ENCODE measurements around the gene MED13L. TPM values are rescaled to one million over a fixed set of nuclear protein-coding genes. Genes with fewer than 3 reads are reported as not detected.
"Not testable (repeated sequence)": the region's sequence is repeated elsewhere in the genome, so short reads cannot be mapped to it uniquely, and the experiment has no call there.

The MED13L gene
- total RNA-seq, 1 donor from 2014 or later, result 97.7 TPM

DNA sequence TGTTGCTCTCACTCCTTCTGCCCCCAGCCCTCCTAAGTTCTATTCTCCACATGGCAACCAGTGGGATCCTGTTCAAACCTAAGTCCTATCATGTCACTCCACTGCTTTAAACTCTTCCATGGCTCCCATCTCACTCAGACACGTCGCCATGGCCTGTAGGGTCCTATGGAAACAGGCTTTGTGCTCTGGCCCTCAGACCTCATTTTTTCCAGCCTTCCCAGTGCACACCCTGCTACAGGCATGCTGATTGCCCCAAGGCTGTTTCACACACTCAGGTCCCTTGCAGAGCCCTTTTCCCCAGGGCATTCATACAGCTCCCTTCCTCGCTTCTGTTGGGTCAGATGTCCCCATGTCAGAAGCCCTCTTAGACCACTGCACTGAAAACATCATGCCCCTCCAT lies 11.2 kb upstream of the MED13L start:
- no peak for DNase-seq (ENCODE audit: extremely low spot score, unreplicated experiment)
- Mint-ChIP-seq H3K9me3 (no peaks in the 10 kb centered on the region), H3K4me1 (ENCODE audit: unreplicated experiment) (peaks cover 2% of the 10 kb centered on the region), H3K36me3 (no peaks in the 10 kb centered on the region), H3K4me3 (no peak overlapping the region), H3K27me3 (no peaks in the 10 kb centered on the region), H3K27ac (no peak overlapping the region)
- TF ChIP-seq, protein P1, sequence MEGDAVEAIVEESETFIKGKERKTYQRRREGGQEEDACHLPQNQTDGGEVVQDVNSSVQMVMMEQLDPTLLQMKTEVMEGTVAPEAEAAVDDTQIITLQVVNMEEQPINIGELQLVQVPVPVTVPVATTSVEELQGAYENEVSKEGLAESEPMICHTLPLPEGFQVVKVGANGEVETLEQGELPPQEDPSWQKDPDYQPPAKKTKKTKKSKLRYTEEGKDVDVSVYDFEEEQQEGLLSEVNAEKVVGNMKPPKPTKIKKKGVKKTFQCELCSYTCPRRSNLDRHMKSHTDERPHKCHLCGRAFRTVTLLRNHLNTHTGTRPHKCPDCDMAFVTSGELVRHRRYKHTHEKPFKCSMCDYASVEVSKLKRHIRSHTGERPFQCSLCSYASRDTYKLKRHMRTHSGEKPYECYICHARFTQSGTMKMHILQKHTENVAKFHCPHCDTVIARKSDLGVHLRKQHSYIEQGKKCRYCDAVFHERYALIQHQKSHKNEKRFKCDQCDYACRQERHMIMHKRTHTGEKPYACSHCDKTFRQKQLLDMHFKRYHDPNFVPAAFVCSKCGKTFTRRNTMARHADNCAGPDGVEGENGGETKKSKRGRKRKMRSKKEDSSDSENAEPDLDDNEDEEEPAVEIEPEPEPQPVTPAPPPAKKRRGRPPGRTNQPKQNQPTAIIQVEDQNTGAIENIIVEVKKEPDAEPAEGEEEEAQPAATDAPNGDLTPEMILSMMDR (conservative IDR thresholded peaks at IDR 0.05), result no peak

DNA sequence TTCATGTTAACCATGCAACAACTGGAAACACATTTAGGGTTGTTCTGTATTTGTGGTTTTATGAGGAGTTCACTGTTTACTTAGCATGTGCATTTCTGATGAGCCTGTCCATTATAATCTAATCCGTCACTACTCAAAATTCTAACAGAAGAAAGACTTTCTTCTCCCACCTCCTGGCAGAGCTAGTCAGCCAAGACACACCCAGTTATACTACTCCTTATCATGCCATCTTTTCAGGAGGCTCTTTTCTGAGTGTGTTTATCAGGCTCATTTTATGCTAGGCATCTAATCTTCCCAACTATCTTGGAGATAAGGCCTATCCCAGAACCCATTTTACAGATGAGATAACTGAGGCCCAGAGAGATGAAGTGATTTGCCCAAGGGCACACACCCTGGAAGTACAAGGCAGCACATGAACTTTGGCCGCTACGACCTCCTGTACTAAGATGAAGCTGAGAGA lies 10.4 kb upstream of the MED13L start:
- peaks cover 6% of the 10 kb centered on the region for H3K27me3 Mint-ChIP-seq
- no peaks in the 10 kb centered on the region for H3K9me3 Mint-ChIP-seq
- no peak overlapping the region for H3K27ac Mint-ChIP-seq
- no peak overlapping the region for H3K4me3 Mint-ChIP-seq
- TF ChIP-seq, protein P1 (conservative IDR thresholded peaks at IDR 0.05), result no peak
- no peaks in the 10 kb centered on the region for H3K36me3 Mint-ChIP-seq
- no peaks in the 10 kb centered on the region for H3K4me1 Mint-ChIP-seq (ENCODE audit: unreplicated experiment)
- DNase-seq (ENCODE audit: extremely low spot score, unreplicated experiment), result no peak

DNA sequence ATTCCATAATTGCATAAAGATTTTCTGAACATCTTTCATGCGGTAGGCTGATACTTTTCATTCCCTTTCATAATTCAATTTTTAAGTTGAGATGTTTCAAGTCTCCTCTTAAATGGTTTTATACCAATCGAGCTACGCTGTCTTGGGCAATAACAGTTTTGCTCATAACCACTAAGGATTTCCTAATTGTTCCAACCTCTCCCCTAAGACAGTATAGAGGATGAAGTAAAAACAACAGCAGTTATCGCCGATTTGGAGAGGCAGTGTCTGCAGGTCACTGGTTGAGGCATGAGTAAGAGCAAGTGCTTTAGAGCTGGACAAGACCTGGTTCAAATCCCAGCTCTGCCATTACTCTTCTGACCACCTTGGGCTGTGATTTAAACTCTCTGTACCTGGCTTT lies 6.9 kb upstream of the MED13L start:
- H3K4me3 Mint-ChIP-seq, result no peak overlapping the region
- H3K9me3 Mint-ChIP-seq, result no peaks in the 10 kb centered on the region
- H3K27me3 Mint-ChIP-seq, result peaks cover 10% of the 10 kb centered on the region
- no peak overlapping the region for H3K27ac Mint-ChIP-seq
- no peaks in the 10 kb centered on the region for H3K36me3 Mint-ChIP-seq
- H3K4me1 Mint-ChIP-seq (ENCODE audit: unreplicated experiment), result peaks cover 6% of the 10 kb centered on the region
- no peak for DNase-seq (ENCODE audit: extremely low spot score, unreplicated experiment)
- TF ChIP-seq, protein P1 (conservative IDR thresholded peaks at IDR 0.05), result no peak

DNA sequence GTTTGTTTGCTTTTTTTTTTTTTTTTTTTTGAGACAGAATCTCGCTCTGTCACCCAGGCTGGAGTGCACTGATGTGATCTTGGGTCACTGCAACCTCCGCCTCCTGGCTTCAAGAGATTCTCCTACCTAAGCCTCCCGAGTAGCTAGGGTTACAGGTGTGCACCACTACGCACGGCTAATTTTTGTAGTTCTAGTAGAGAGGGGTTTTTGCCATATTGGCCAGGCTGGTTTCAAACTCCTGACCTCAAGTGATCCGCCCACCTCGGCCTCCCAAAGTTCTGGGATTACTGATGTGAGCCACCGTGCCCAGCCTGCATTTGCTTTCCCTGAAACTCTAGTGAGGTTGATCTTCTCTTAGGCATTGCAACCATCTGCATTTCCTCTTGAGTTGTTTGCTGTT lies 6.4 kb upstream of the MED13L start:
- not testable (repeated sequence) for H3K27ac Mint-ChIP-seq; H3K4me3 Mint-ChIP-seq; H3K4me1 Mint-ChIP-seq (ENCODE audit: unreplicated experiment); DNase-seq (ENCODE audit: extremely low spot score, unreplicated experiment); H3K36me3 Mint-ChIP-seq; H3K27me3 Mint-ChIP-seq; H3K9me3 Mint-ChIP-seq

DNA sequence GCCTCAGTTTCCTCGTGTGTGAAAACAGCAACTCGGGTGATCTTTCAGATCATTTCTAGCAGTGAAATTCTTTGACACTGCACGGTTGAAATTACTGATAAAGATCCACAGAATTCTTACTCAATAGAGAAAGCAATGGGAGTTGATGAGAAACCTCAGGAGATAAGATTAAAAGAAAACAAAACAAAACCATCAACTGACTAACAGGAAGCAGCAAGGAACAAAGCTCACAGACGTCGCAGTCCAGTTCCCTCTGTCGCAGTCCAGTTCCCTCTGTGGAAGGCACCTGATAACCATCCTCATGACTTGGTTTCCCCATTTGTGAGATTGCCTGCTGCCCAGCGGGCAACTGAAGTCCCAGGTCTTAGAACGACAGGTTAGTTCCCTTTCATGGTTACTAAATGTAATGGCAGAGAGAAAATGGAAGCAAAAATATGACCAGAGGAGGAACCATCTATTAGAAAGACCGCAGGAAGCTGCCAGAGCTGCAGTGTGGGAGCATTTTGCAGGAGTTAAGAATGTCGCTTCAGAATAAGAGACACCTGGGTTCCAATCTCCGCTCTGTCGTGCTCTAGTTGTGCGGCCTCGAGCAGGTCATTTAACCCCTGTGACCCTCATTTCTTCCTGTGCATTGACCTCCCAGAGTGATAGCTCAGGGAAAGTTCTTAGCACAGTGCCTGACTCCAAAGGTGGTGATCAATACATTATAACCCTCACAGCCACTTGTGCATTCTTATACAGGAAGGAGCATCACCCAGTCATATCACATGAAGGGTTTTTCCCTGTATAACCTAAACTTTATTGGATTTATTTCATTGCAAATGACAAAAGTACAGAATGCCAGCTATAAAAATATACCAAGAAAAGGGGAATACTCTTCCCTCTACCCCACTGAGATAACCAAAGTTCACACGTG lies 5.1 kb upstream of the MED13L start:
- no peak overlapping the region for H3K27ac Mint-ChIP-seq

More for the DNA sequence above, 5.1 kb upstream of the MED13L start:
- no peak for DNase-seq (ENCODE audit: extremely low spot score, unreplicated experiment)
- H3K27me3 Mint-ChIP-seq, result peaks cover 10% of the 10 kb centered on the region
- H3K9me3 Mint-ChIP-seq, result no peaks in the 10 kb centered on the region
- H3K4me1 Mint-ChIP-seq (ENCODE audit: unreplicated experiment), result peaks cover 15% of the 10 kb centered on the region
- no peaks in the 10 kb centered on the region for H3K36me3 Mint-ChIP-seq
- TF ChIP-seq, protein P1 (conservative IDR thresholded peaks at IDR 0.05), result no peak
- H3K4me3 Mint-ChIP-seq, result no peak overlapping the region

Measured in type B pancreatic cell (in vitro differentiated cells).